ENCODE data around the gene TAS1R3. TPM values are rescaled to one million over a fixed set of nuclear protein-coding genes. Genes with fewer than 3 reads are reported as not detected.

TAS1R3 gene
- total RNA-seq (2022; extraction: Qiagen RNA extraction; ENCODE audit: low read depth): 0.09 to 0.16 TPM (median 0.12 TPM) in 5 replicates

GRCh38 chr1:1331068-1331965, at the start of gene TAS1R3:
TSS of gene TAS1R3 (plus strand) at chr1:1331280. CDS start at chr1:1331346, 66 bp downstream.

GRCh38 chr1:1307923-1308755, 22.9 kb upstream of the TAS1R3 start, which contains the start of the genes ACAP3 and PUSL1:
TSS of gene ACAP3 (minus strand) at chr1:1307930. CDS start at chr1:1307815, 115 bp downstream.
TSS of gene PUSL1 (plus strand) at chr1:1308597. CDS start at chr1:1308644, 47 bp downstream.

GRCh38 chr1:1324524-1325287, 6.4 kb upstream of the TAS1R3 start, which contains the start of the genes CPTP and INTS11:
TSS of gene CPTP (plus strand) at chr1:1324802. CDS start at chr1:1326911, 2,109 bp downstream.
TSS of gene INTS11 (minus strand) at chr1:1324660. CDS start at chr1:1324608, 52 bp downstream.

DNA sequence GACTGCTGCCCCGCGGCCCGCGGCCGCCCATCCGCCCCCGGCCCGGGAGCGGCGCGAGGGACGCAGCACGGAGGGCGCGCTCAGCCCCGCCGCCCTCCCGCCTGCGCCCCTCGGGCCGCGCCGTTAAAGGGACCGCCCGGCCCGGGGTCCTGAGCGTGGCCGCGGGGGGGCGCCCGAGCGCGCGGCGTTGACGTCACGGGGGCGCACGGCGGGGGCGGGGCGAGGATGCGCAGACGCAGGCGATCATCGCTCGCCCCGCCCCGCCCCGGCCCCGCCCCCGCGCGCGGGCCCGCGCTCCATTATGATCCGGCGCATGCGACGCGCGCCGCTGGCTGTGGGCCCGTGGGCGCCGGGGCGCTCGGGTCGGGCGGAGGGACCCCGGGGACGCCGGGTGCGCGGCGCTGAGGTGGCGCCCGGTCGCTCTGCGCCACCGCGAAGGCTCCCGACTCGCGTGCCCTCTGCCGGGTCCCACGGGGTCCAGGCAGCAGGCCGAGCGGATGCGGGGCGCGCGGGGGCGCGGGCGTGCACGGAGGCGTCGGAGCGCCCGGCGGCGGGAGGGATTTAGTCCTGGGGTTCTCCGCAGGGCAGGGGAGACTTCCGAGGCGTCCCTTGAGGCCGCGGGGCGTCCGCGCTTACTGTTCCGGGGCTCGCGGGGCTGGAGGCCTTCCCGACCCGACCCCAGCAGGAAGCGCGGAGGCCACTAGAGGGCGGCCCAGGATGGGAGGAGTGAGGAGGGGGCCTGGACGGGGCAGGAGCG, 18.4 kb downstream of the TAS1R3 start, which contains the start of gene DVL1:
TSS of gene DVL1 (minus strand) at position 163 of the 757 bp plus-strand sequence. CDS start 353 bp downstream, outside the sequence.

DNA sequence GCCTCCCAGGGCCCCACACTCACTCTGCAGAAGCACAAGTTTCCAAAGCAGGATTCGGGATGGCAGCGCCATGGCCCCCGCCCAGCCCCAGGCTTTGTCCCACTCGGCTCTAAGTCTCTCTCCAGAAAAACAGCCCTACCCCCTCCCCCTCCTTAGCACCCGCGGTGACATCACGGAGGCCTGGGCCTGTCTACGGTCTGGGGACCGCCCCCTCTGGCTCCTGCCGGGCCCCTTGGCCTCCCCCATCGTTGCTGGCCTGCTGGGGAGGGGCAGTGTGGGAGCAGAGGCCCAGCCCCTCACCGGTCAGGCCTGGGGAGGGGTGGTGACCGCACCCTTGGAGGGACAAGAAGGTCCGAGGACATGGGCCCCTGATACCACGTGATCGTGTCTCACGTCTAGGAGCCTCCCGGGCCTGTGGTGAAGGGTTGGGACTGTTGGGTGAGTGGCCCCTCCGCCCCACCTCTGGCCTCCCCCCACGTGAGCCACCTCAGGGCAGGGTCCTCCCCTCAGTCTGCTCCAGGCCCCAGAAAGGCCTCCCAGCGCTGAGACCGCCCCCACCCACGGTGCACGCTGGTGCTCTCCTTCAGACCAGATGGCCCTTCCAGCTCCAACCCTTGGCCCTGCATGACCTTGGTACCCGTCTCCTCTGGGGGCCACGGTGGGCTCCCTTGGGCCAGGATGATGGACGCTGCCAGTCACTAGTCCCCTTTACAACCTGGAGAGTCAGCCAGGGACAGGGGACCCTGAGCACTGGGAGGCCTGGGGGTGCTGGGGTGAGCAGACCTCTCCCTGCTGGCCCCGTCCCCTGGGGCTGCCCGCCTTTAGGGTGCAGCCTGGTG, 27.6 kb downstream of the TAS1R3 start, which contains the start of gene MXRA8:
TSS of gene MXRA8 (minus strand) at position 123 of the 839 bp plus-strand sequence. CDS start at position 72, 51 bp downstream.

GRCh38 chr1:1374929-1375662, 44.0 kb downstream of the TAS1R3 start, which contains the start of gene AURKAIP1:
TSS of gene AURKAIP1 (minus strand) at chr1:1375207. CDS start at chr1:1374756, 451 bp downstream.

Other genes starting within 250 kb of the TAS1R3 start
- gene C1orf159, start 215.2 kb upstream of the TAS1R3 start, total RNA-seq (2022; extraction: Qiagen RNA extraction; ENCODE audit: low read depth): 11.5 to 16.4 TPM (median 12.5 TPM) in 5 replicates
- gene TTLL10, start 157.4 kb upstream of the TAS1R3 start, total RNA-seq (2022; extraction: Qiagen RNA extraction; ENCODE audit: low read depth): not detected in 5 replicates
- gene TNFRSF18, start 124.7 kb upstream of the TAS1R3 start, total RNA-seq (2022; extraction: Qiagen RNA extraction; ENCODE audit: low read depth): 0.23 to 0.31 TPM in 2 of 5 replicates, not detected in the others
- 0.17 TPM in 1 of 5 replicates, not detected in the others for gene TNFRSF4, start 117.1 kb upstream of the TAS1R3 start, total RNA-seq (2022; extraction: Qiagen RNA extraction; ENCODE audit: low read depth)
- gene SDF4, start 99.3 kb upstream of the TAS1R3 start, total RNA-seq (2022; extraction: Qiagen RNA extraction; ENCODE audit: low read depth): 110 to 131 TPM (median 118 TPM) in 5 replicates
- gene B3GALT6, start 99.0 kb upstream of the TAS1R3 start, total RNA-seq (2022; extraction: Qiagen RNA extraction; ENCODE audit: low read depth): 9.3 to 19.5 TPM (median 18.1 TPM) in 5 replicates
- gene C1QTNF12, start 84.6 kb upstream of the TAS1R3 start, total RNA-seq (2022; extraction: Qiagen RNA extraction; ENCODE audit: low read depth): 0.97 to 1.7 TPM (median 1.5 TPM) in 5 replicates
- gene UBE2J2, start 57.4 kb upstream of the TAS1R3 start, total RNA-seq (2022; extraction: Qiagen RNA extraction; ENCODE audit: low read depth): 35.4 to 51.3 TPM (median 47.1 TPM) in 5 replicates
- 0.56 to 1.4 TPM (median 1.3 TPM) in 5 replicates for gene SCNN1D, start 50.8 kb upstream of the TAS1R3 start, total RNA-seq (2022; extraction: Qiagen RNA extraction; ENCODE audit: low read depth)
- gene ACAP3, start 23.4 kb upstream of the TAS1R3 start, total RNA-seq (2022; extraction: Qiagen RNA extraction; ENCODE audit: low read depth): 11.2 to 21.2 TPM (median 16.3 TPM) in 5 replicates
- gene PUSL1, start 22.7 kb upstream of the TAS1R3 start, total RNA-seq (2022; extraction: Qiagen RNA extraction; ENCODE audit: low read depth): 15.4 to 25.1 TPM (median 23.2 TPM) in 5 replicates
- gene INTS11, start 6.6 kb upstream of the TAS1R3 start, total RNA-seq (2022; extraction: Qiagen RNA extraction; ENCODE audit: low read depth): 47.8 to 64.8 TPM (median 58.8 TPM) in 5 replicates
- gene CPTP, start 6.5 kb upstream of the TAS1R3 start, total RNA-seq (2022; extraction: Qiagen RNA extraction; ENCODE audit: low read depth): 12.8 to 22.6 TPM (median 18.6 TPM) in 5 replicates
- gene DVL1, start 18.1 kb downstream of the TAS1R3 start, total RNA-seq (2022; extraction: Qiagen RNA extraction; ENCODE audit: low read depth): 47.0 to 84.6 TPM (median 76.5 TPM) in 5 replicates
- 0.14 to 0.27 TPM (median 0.23 TPM) in 5 replicates for gene MXRA8, start 27.3 kb downstream of the TAS1R3 start, total RNA-seq (2022; extraction: Qiagen RNA extraction; ENCODE audit: low read depth)
- gene AURKAIP1, start 43.9 kb downstream of the TAS1R3 start, total RNA-seq (2022; extraction: Qiagen RNA extraction; ENCODE audit: low read depth): 109 to 188 TPM (median 157 TPM) in 5 replicates
- gene CCNL2, start 68.1 kb downstream of the TAS1R3 start, total RNA-seq (2022; extraction: Qiagen RNA extraction; ENCODE audit: low read depth): 40.1 to 58.5 TPM (median 55.1 TPM) in 5 replicates
- 130 to 154 TPM (median 133 TPM) in 5 replicates for gene MRPL20, start 76.0 kb downstream of the TAS1R3 start, total RNA-seq (2022; extraction: Qiagen RNA extraction; ENCODE audit: low read depth)
- 0.07 to 0.09 TPM in 2 of 5 replicates, not detected in the others for gene ANKRD65, start 90.0 kb downstream of the TAS1R3 start, total RNA-seq (2022; extraction: Qiagen RNA extraction; ENCODE audit: low read depth)
- gene VWA1, start 104.4 kb downstream of the TAS1R3 start, total RNA-seq (2022; extraction: Qiagen RNA extraction; ENCODE audit: low read depth): 6.1 to 16.9 TPM (median 13.8 TPM) in 5 replicates
- not detected in 5 replicates for gene ATAD3C, start 118.4 kb downstream of the TAS1R3 start, total RNA-seq (2022; extraction: Qiagen RNA extraction; ENCODE audit: low read depth)
- gene ATAD3B, start 140.5 kb downstream of the TAS1R3 start, total RNA-seq (2022; extraction: Qiagen RNA extraction; ENCODE audit: low read depth): 1.6 to 3.5 TPM (median 2.7 TPM) in 5 replicates
- gene ATAD3A, start 180.9 kb downstream of the TAS1R3 start, total RNA-seq (2022; extraction: Qiagen RNA extraction; ENCODE audit: low read depth): 30.4 to 40.6 TPM (median 33.6 TPM) in 5 replicates
- gene TMEM240, start 209.3 kb downstream of the TAS1R3 start, total RNA-seq (2022; extraction: Qiagen RNA extraction; ENCODE audit: low read depth): 0.44 to 0.77 TPM (median 0.56 TPM) in 5 replicates
- gene SSU72, start 243.6 kb downstream of the TAS1R3 start, total RNA-seq (2022; extraction: Qiagen RNA extraction; ENCODE audit: low read depth): 77.9 to 108 TPM (median 106 TPM) in 5 replicates

Measured in A549 treated with DMSO at 1 μM for 4 hours (cell line).